Measurements from ENCODE around the gene LBHD2. TPM values are rescaled to one million over a fixed set of nuclear protein-coding genes. Genes with fewer than 3 reads are reported as not detected.

LBHD2 gene
- total and polyA plus RNA-seq, 2 of the 13 experiments (the other 11 are each of a cell fraction or from before 2014, with no cell fraction given), result 0.67 to 1.00 TPM

DNA sequence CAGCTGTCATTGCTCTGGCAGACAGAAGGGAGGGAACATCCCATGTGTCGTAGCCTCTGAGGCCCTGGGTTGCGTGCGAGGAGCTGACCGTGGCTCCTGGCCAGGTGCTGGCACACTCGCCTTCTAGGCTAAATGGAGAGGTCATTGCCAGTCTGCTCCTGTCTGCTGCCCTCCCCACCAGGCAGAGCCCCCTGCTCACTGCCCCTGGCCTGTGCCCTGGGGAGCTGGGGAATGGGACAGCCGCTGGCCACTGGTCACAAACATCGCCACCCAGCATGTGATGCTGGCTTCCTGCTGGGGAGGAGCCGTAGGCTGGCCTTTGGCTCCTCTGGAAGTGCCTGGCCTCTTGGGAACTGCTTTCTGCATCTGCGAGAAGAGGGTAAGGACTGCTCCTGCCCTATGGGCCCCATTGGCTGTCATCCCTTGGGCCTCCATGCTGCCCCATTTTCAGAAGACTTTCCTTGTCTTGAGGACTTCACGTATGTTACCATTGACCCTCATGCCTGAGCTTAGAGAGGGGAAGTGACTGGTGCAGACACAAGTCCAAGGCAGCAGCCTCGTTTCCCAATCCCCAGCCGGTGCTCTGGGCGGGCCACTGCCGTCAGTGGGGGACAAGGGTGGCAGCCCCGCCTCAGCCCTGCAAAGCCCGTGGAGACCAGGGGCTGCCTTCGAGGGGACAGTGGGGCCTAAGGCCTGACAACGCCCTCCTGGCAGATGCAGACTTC, 37.3 kb downstream of the LBHD2 start (continued):
- TF ChIP-seq, protein P1, sequence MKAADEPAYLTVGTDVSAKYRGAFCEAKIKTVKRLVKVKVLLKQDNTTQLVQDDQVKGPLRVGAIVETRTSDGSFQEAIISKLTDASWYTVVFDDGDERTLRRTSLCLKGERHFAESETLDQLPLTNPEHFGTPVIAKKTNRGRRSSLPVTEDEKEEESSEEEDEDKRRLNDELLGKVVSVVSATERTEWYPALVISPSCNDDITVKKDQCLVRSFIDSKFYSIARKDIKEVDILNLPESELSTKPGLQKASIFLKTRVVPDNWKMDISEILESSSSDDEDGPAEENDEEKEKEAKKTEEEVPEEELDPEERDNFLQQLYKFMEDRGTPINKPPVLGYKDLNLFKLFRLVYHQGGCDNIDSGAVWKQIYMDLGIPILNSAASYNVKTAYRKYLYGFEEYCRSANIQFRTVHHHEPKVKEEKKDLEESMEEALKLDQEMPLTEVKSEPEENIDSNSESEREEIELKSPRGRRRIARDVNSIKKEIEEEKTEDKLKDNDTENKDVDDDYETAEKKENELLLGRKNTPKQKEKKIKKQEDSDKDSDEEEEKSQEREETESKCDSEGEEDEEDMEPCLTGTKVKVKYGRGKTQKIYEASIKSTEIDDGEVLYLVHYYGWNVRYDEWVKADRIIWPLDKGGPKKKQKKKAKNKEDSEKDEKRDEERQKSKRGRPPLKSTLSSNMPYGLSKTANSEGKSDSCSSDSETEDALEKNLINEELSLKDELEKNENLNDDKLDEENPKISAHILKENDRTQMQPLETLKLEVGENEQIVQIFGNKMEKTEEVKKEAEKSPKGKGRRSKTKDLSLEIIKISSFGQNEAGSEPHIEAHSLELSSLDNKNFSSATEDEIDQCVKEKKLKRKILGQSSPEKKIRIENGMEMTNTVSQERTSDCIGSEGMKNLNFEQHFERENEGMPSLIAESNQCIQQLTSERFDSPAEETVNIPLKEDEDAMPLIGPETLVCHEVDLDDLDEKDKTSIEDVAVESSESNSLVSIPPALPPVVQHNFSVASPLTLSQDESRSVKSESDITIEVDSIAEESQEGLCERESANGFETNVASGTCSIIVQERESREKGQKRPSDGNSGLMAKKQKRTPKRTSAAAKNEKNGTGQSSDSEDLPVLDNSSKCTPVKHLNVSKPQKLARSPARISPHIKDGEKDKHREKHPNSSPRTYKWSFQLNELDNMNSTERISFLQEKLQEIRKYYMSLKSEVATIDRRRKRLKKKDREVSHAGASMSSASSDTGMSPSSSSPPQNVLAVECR (CRISPR knock-in tag; IDR thresholded peaks at IDR 0.05; ENCODE audit: borderline replicate concordance), result 0 out of 2 replicates have a peak, but pooled peaks have one; percentile 18
- TF ChIP-seq, protein P2, sequence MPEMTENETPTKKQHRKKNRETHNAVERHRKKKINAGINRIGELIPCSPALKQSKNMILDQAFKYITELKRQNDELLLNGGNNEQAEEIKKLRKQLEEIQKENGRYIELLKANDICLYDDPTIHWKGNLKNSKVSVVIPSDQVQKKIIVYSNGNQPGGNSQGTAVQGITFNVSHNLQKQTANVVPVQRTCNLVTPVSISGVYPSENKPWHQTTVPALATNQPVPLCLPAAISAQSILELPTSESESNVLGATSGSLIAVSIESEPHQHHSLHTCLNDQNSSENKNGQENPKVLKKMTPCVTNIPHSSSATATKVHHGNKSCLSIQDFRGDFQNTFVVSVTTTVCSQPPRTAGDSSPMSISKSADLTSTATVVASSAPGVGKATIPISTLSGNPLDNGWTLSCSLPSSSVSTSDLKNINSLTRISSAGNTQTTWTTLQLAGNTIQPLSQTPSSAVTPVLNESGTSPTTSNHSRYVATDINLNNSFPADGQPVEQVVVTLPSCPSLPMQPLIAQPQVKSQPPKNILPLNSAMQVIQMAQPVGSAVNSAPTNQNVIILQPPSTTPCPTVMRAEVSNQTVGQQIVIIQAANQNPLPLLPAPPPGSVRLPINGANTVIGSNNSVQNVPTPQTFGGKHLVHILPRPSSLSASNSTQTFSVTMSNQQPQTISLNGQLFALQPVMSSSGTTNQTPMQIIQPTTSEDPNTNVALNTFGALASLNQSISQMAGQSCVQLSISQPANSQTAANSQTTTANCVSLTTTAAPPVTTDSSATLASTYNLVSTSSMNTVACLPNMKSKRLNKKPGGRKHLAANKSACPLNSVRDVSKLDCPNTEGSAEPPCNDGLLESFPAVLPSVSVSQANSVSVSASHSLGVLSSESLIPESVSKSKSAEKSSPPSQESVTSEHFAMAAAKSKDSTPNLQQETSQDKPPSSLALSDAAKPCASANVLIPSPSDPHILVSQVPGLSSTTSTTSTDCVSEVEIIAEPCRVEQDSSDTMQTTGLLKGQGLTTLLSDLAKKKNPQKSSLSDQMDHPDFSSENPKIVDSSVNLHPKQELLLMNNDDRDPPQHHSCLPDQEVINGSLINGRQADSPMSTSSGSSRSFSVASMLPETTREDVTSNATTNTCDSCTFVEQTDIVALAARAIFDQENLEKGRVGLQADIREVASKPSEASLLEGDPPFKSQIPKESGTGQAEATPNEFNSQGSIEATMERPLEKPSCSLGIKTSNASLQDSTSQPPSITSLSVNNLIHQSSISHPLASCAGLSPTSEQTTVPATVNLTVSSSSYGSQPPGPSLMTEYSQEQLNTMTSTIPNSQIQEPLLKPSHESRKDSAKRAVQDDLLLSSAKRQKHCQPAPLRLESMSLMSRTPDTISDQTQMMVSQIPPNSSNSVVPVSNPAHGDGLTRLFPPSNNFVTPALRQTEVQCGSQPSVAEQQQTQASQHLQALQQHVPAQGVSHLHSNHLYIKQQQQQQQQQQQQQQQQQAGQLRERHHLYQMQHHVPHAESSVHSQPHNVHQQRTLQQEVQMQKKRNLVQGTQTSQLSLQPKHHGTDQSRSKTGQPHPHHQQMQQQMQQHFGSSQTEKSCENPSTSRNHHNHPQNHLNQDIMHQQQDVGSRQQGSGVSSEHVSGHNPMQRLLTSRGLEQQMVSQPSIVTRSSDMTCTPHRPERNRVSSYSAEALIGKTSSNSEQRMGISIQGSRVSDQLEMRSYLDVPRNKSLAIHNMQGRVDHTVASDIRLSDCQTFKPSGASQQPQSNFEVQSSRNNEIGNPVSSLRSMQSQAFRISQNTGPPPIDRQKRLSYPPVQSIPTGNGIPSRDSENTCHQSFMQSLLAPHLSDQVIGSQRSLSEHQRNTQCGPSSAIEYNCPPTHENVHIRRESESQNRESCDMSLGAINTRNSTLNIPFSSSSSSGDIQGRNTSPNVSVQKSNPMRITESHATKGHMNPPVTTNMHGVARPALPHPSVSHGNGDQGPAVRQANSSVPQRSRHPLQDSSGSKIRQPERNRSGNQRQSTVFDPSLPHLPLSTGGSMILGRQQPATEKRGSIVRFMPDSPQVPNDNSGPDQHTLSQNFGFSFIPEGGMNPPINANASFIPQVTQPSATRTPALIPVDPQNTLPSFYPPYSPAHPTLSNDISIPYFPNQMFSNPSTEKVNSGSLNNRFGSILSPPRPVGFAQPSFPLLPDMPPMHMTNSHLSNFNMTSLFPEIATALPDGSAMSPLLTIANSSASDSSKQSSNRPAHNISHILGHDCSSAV (CRISPR knock-in tag; IDR thresholded peaks at IDR 0.05; ENCODE audit: borderline replicate concordance), result no peak
- TF ChIP-seq EEA1 (CRISPR knock-in tag; IDR thresholded peaks at IDR 0.05; ENCODE audit: borderline replicate concordance) (no peak), ZFX (CRISPR knock-in tag; IDR thresholded peaks at IDR 0.05; ENCODE audit: low read depth) (peak; percentile 34; the same call in 1 of the 2 replicates), NR2F6 (IDR thresholded peaks at IDR 0.05) (no peak), NR2F6 (CRISPR knock-in tag; IDR thresholded peaks at IDR 0.05) (0 out of 2 replicates have a peak, but pooled peaks have one; percentile 19), NR1H2 (CRISPR knock-in tag; IDR thresholded peaks at IDR 0.05; ENCODE audit: borderline replicate concordance, low read depth) (peak; percentile 56; the same call in 1 of the 2 replicates), HNRNPK (IDR thresholded peaks at IDR 0.05; ENCODE audit: low read depth, low read length, poor library complexity, severe bottlenecking) (no peak), ZSCAN21 (CRISPR knock-in tag; IDR thresholded peaks at IDR 0.05; ENCODE audit: borderline replicate concordance) (no peak), ETV5 (CRISPR knock-in tag; IDR thresholded peaks at IDR 0.05; ENCODE audit: borderline replicate concordance) (peak; percentile 51; the same call in 1 of the 2 replicates), STAG1 (CRISPR knock-in tag; IDR thresholded peaks at IDR 0.05) (0 out of 2 replicates have a peak, but pooled peaks have one; percentile 4)
- TF ChIP-seq, protein P3, sequence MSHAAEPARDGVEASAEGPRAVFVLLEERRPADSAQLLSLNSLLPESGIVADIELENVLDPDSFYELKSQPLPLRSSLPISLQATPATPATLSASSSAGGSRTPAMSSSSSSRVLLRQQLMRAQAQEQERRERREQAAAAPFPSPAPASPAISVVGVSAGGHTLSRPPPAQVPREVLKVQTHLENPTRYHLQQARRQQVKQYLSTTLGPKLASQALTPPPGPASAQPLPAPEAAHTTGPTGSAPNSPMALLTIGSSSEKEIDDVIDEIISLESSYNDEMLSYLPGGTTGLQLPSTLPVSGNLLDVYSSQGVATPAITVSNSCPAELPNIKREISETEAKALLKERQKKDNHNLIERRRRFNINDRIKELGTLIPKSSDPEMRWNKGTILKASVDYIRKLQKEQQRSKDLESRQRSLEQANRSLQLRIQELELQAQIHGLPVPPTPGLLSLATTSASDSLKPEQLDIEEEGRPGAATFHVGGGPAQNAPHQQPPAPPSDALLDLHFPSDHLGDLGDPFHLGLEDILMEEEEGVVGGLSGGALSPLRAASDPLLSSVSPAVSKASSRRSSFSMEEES (CRISPR knock-in tag; IDR thresholded peaks at IDR 0.05), result peak; percentile 48; the same call in 1 of the 2 replicates
- TF ChIP-seq, protein P4, sequence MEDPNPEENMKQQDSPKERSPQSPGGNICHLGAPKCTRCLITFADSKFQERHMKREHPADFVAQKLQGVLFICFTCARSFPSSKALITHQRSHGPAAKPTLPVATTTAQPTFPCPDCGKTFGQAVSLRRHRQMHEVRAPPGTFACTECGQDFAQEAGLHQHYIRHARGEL (CRISPR knock-in tag; IDR thresholded peaks at IDR 0.05), result no peak
